HG03159 (cell line): ENCODE data around the gene SLC6A9.

ENCODE experiments used
- ATAC-seq: cut with Tn5 transposase; IDR thresholded peaks from one replicate; pipeline ENCODE4 v1.9.1; 2021; ENCODE audit warnings: mild to moderate bottlenecking, moderate library complexity; ENCODE audit not compliant: unreplicated experiment

Gene SLC6A9

GRCh38 chr1:44029911-44030604 lies 1.2 kb downstream of the SLC6A9 start:
- ATAC-seq = peak; percentile 79

GRCh38 chr1:44029260-44029910 lies 1.9 kb downstream of the SLC6A9 start:
- peak; percentile 25 for ATAC-seq

- no peak for ATAC-seq
Observed at GRCh38 chr1:44027320-44027719, 3.9 kb downstream of the SLC6A9 start.

- no peak for ATAC-seq
Observed at GRCh38 chr1:44025816-44026215, 5.4 kb downstream of the SLC6A9 start.

GRCh38 chr1:44024903-44025525 lies 6.2 kb downstream of the SLC6A9 start:
- no peak for ATAC-seq

- no peak for ATAC-seq
Observed at GRCh38 chr1:44024031-44024902, 7.0 kb downstream of the SLC6A9 start.

GRCh38 chr1:44021581-44022321 lies 9.5 kb downstream of the SLC6A9 start:
- no peak for ATAC-seq

GRCh38 chr1:44021156-44021555 lies 10.1 kb downstream of the SLC6A9 start:
- no peak for ATAC-seq

- ATAC-seq = no peak
Observed at GRCh38 chr1:44020464-44020863, 10.8 kb downstream of the SLC6A9 start.

GRCh38 chr1:44019466-44019948 lies 11.8 kb downstream of the SLC6A9 start:
- no peak for ATAC-seq

GRCh38 chr1:44016890-44017400 lies 14.3 kb downstream of the SLC6A9 start:
- no peak for ATAC-seq

- ATAC-seq = no peak
Observed at GRCh38 chr1:44016041-44016889, 15.0 kb downstream of the SLC6A9 start.

- ATAC-seq = no peak
Observed at GRCh38 chr1:44015206-44015605, 16.1 kb downstream of the SLC6A9 start.

GRCh38 chr1:44014365-44015104 lies 16.7 kb downstream of the SLC6A9 start:
- ATAC-seq = no peak

- no peak for ATAC-seq
Observed at GRCh38 chr1:44013949-44014348, 17.3 kb downstream of the SLC6A9 start.

- no peak for ATAC-seq
Observed at GRCh38 chr1:44012941-44013609, 18.2 kb downstream of the SLC6A9 start.

GRCh38 chr1:44012404-44012803 lies 18.9 kb downstream of the SLC6A9 start:
- no peak for ATAC-seq

GRCh38 chr1:44010935-44011471 lies 20.3 kb downstream of the SLC6A9 start:
- no peak for ATAC-seq
